ENCODE data around the gene CACNA1C.

The CACNA1C gene

GRCh38 chr12:2417481-2418160 lies 364.8 kb downstream of the CACNA1C start:
- no peak for TF ChIP-seq CTCF (IDR thresholded peaks at IDR 0.05; ENCODE audit: low read depth, low read length)
- no peak overlapping the region for H3K4me3 ChIP-seq (ENCODE audit: low read depth, low read length)

GRCh38 chr12:2418579-2418978 lies 365.8 kb downstream of the CACNA1C start:
- H3K4me3 ChIP-seq (ENCODE audit: low read depth, low read length): no peak overlapping the region
- TF ChIP-seq CTCF (IDR thresholded peaks at IDR 0.05; ENCODE audit: low read depth, low read length): no peak

GRCh38 chr12:2422591-2422990 lies 369.8 kb downstream of the CACNA1C start:
- no peak for TF ChIP-seq CTCF (IDR thresholded peaks at IDR 0.05; ENCODE audit: low read depth, low read length)
- H3K4me3 ChIP-seq (ENCODE audit: low read depth, low read length): no peak overlapping the region

GRCh38 chr12:2429032-2429431 lies 376.2 kb downstream of the CACNA1C start:
- no peak for TF ChIP-seq CTCF (IDR thresholded peaks at IDR 0.05; ENCODE audit: low read depth, low read length)
- H3K4me3 ChIP-seq (ENCODE audit: low read depth, low read length): no peak overlapping the region

- no peak overlapping the region for H3K4me3 ChIP-seq (ENCODE audit: low read depth, low read length)
- no peak for TF ChIP-seq CTCF (IDR thresholded peaks at IDR 0.05; ENCODE audit: low read depth, low read length)
Measured at GRCh38 chr12:2431810-2432209, 379.0 kb downstream of the CACNA1C start.

GRCh38 chr12:2432856-2433255 lies 380.1 kb downstream of the CACNA1C start:
- H3K4me3 ChIP-seq (ENCODE audit: low read depth, low read length): no peak overlapping the region
- TF ChIP-seq CTCF (IDR thresholded peaks at IDR 0.05; ENCODE audit: low read depth, low read length): no peak

- no peak for TF ChIP-seq CTCF (IDR thresholded peaks at IDR 0.05; ENCODE audit: low read depth, low read length)
- H3K4me3 ChIP-seq (ENCODE audit: low read depth, low read length): no peak overlapping the region
Measured at GRCh38 chr12:2435511-2435910, 382.7 kb downstream of the CACNA1C start.

Measured in WI38 (cell line).